Left ventricle myocardium inferior (tissue), 1 donor: Measurements from ENCODE around the gene RNLS. TPM values are rescaled to one million over a fixed set of nuclear protein-coding genes. Genes with fewer than 3 reads are reported as not detected.
A peak's percentile ranks its signal among the peaks of the same experiment; 100 is the strongest.

ENCODE experiments used
- DNase-seq: peaks from one replicate; pipeline ENCODE4 v3.0.0-alpha.2; 2020
- H3K27ac ChIP-seq: fragments of 200-600 bp; replicated peaks from 2 replicates; pipeline ENCODE4 v1.8.0; 2021
- H3K27me3 ChIP-seq: fragments of 200-600 bp; 2 replicates; pipeline ENCODE4 v1.8.0; 2021; ENCODE audit warnings: low read depth
- H3K36me3 ChIP-seq: fragments of 200-600 bp; 2 replicates; pipeline ENCODE4 v1.8.0; 2021
- H3K4me1 ChIP-seq: fragments of 200-600 bp; 2 replicates; pipeline ENCODE4 v1.8.0; 2021
- H3K4me3 ChIP-seq: fragments of 200-600 bp; 2 replicates; pipeline ENCODE4 v1.8.0; 2021; ENCODE audit warnings: mild to moderate bottlenecking, moderate library complexity
- H3K9me3 ChIP-seq: fragments of 200-600 bp; replicated peaks from 2 replicates; pipeline ENCODE4 v1.8.0; 2021
- CTCF ChIP-seq: fragments of 200-600 bp; IDR thresholded peaks from 2 replicates; pipeline ENCODE4 v1.8.0; 2021; ENCODE audit warnings: antibody characterized with exemption, mild to moderate bottlenecking, borderline replicate concordance
- intact Hi-C: fragments of 100-400 bp; cut with micrococcal nuclease; formaldehyde crosslinking; loops from one replicate; pipeline ENCODE4 v1.11.0; 2022
- total RNA-seq: library from RNA; stranded (reverse); fragmentation: NEBNext Ultra II Directional; extraction: Animal tissue kit (Norgen Biotek cat#: 25700); gene quantifications from one replicate; pipeline ENCODE4 v1.2.1, GENCODE V29; 2021
- donor health status: DM: no; HTN: yes; CAD: no; lungs with severe emphysema.

RNLS gene
- total RNA-seq, 1 donor from 2014 or later, result 14.3 TPM

- Histone ChIP-seq H3K4me1 (peaks cover 43% of the 10 kb centered on the region), H3K4me3 (no peak overlapping the region), H3K27ac (peak overlapping the region; percentile 74), H3K27me3 (no peaks in the 10 kb centered on the region), H3K9me3 (no peaks in the 10 kb centered on the region), H3K36me3 (no peaks in the 10 kb centered on the region)
- TF ChIP-seq CTCF, result no peak
- no peak for DNase-seq
- intact Hi-C loops, result loop anchor here (5.0 to 10.0 kb wide), 2 partner anchors 134 to 536 kb away; no protein-coding TSS in a partner anchor
Measured at GRCh38 chr10:88388324-88388723, 194.8 kb downstream of the RNLS start.

- intact Hi-C loops, result loop anchor here (5.0 to 10.0 kb wide), 2 partner anchors 132 to 535 kb away; no protein-coding TSS in a partner anchor
- Histone ChIP-seq H3K36me3 (no peaks in the 10 kb centered on the region), H3K9me3 (no peaks in the 10 kb centered on the region), H3K27me3 (no peaks in the 10 kb centered on the region), H3K4me1 (peaks cover 43% of the 10 kb centered on the region), H3K4me3 (peak overlapping the region; percentile 46), H3K27ac (peak overlapping the region; percentile 74)
- no peak for TF ChIP-seq CTCF
- DNase-seq, result no peak
Measured at GRCh38 chr10:88386821-88387773, 196.0 kb downstream of the RNLS start.

- H3K4me1 ChIP-seq, result peaks cover 43% of the 10 kb centered on the region
- H3K4me3 ChIP-seq, result peak overlapping the region; percentile 46
Measured at GRCh38 chr10:88386204-88386788, 196.8 kb downstream of the RNLS start.

GRCh38 chr10:88385601-88386203 lies 197.4 kb downstream of the RNLS start:
- Histone ChIP-seq H3K27me3 (no peaks in the 10 kb centered on the region), H3K4me3 (peak overlapping the region; percentile 46)
- intact Hi-C loops, result loop anchor here (5.0 to 10.0 kb wide), 2 partner anchors 131 to 533 kb away; no protein-coding TSS in a partner anchor

More at GRCh38 chr10:88386204-88386788, 196.8 kb downstream of the RNLS start:
- Histone ChIP-seq H3K27me3 (no peaks in the 10 kb centered on the region), H3K36me3 (no peaks in the 10 kb centered on the region), H3K9me3 (no peaks in the 10 kb centered on the region), H3K27ac (peak overlapping the region; percentile 74)
- no peak for TF ChIP-seq CTCF
- DNase-seq, result no peak
- intact Hi-C loops, result loop anchor here (5.0 to 10.0 kb wide), 2 partner anchors 131 to 534 kb away; no protein-coding TSS in a partner anchor

More at GRCh38 chr10:88385601-88386203, 197.4 kb downstream of the RNLS start:
- H3K9me3 ChIP-seq, result no peaks in the 10 kb centered on the region
- no peaks in the 10 kb centered on the region for H3K36me3 ChIP-seq
- H3K27ac ChIP-seq, result peak overlapping the region; percentile 74
- peaks cover 43% of the 10 kb centered on the region for H3K4me1 ChIP-seq
- no peak for TF ChIP-seq CTCF
- no peak for DNase-seq
